Right atrium auricular region (tissue), 2 donors: Measurements from ENCODE around the gene HS3ST4. TPM values are rescaled to one million over a fixed set of nuclear protein-coding genes. Genes with fewer than 3 reads are reported as not detected.

ENCODE experiments used
- DNase-seq: peaks from one replicate; pipeline ENCODE4 v3.0.0-alpha.2; 2019; ENCODE audit warnings: low spot score
- H3K27ac ChIP-seq, 2 donors: fragments of 200-600 bp; sonication (generic); 1 replicate in 1 of 2; 2 replicates in 1 of 2; pipeline ENCODE4 v1.5.1; 2016 to 2019
- H3K27me3 ChIP-seq, 2 donors: fragments of 200-600 bp; sonication (generic); one replicate each; pipeline versions ENCODE4 v1.5.1 to v1.6.0; 2017 to 2019
- H3K36me3 ChIP-seq: fragments of 200-600 bp; sonication (generic); one replicate; pipeline ENCODE4 v1.5.1; 2016
- H3K4me1 ChIP-seq, 2 donors: fragments of 200-600 bp; sonication (generic); one replicate each; pipeline versions ENCODE4 v1.5.1 to v1.6.0; 2017 to 2019
- H3K4me3 ChIP-seq, 2 donors: fragments of 200-600 bp; sonication (generic); 1 replicate in 1 of 2; 2 replicates in 1 of 2; pipeline ENCODE4 v1.5.1; 2017 to 2019; ENCODE audit warnings: mild to moderate bottlenecking in 1 of 2, moderate library complexity in 1 of 2
- H3K9me3 ChIP-seq, 2 donors: fragments of 200-600 bp; sonication (generic); one replicate each; pipeline ENCODE4 v1.5.1; 2019
- CTCF ChIP-seq, 2 donors: fragments of 200-600 bp; sonication (generic); IDR thresholded peaks; one replicate each; pipeline ENCODE4 v1.5.1; 2019; ENCODE audit warnings: antibody characterized with exemption in 2 of 2
- total RNA-seq, 2 donors: library from RNA; depleted of rRNA; stranded (reverse); fragments of >200 nt; gene quantifications; one replicate each; pipeline ENCODE4 v1.1.0, GENCODE V29; 2016

HS3ST4 gene
- total RNA-seq, 2 donors from 2014 or later = not detected

- no peaks in the 10 kb centered on the region for H3K4me1 ChIP-seq
- no peaks in the 10 kb centered on the region for H3K9me3 ChIP-seq
- H3K27me3 ChIP-seq = no peaks in the 10 kb centered on the region
- H3K27ac ChIP-seq = no peak overlapping the region
- TF ChIP-seq CTCF (IDR thresholded peaks at IDR 0.05) = no peak
- H3K36me3 ChIP-seq = no peaks in the 10 kb centered on the region
- DNase-seq = no peak
- no peak overlapping the region for H3K4me3 ChIP-seq
These were observed 91.5 kb downstream of the HS3ST4 start for GRCh38 chr16:25783226-25783625.

GRCh38 chr16:25785361-25785760 is 93.6 kb downstream of the HS3ST4 start:
- Histone ChIP-seq H3K9me3 (no peaks in the 10 kb centered on the region), H3K4me3 (no peak overlapping the region), H3K4me1 (no peaks in the 10 kb centered on the region), H3K27me3 (no peaks in the 10 kb centered on the region), H3K36me3 (no peaks in the 10 kb centered on the region), H3K27ac (no peak overlapping the region)
- TF ChIP-seq CTCF (IDR thresholded peaks at IDR 0.05) = no peak
- DNase-seq = no peak

- Histone ChIP-seq H3K27ac (no peak overlapping the region), H3K27me3 (no peaks in the 10 kb centered on the region), H3K9me3 (no peaks in the 10 kb centered on the region), H3K4me3 (no peak overlapping the region), H3K4me1 (no peaks in the 10 kb centered on the region), H3K36me3 (no peaks in the 10 kb centered on the region)
- no peak for TF ChIP-seq CTCF (IDR thresholded peaks at IDR 0.05)
- DNase-seq = no peak
These were observed 95.0 kb downstream of the HS3ST4 start for GRCh38 chr16:25786748-25787147.

GRCh38 chr16:25788637-25789036 is 96.9 kb downstream of the HS3ST4 start:
- Histone ChIP-seq H3K9me3 (no peaks in the 10 kb centered on the region), H3K27ac (no peak overlapping the region), H3K27me3 (no peaks in the 10 kb centered on the region), H3K36me3 (no peaks in the 10 kb centered on the region), H3K4me3 (no peak overlapping the region), H3K4me1 (no peaks in the 10 kb centered on the region)
- no peak for DNase-seq
- TF ChIP-seq CTCF (IDR thresholded peaks at IDR 0.05) = no peak

- TF ChIP-seq CTCF (IDR thresholded peaks at IDR 0.05) = no peak
- no peaks in the 10 kb centered on the region for H3K36me3 ChIP-seq
- H3K4me1 ChIP-seq = no peaks in the 10 kb centered on the region
- no peak for DNase-seq
- no peak overlapping the region for H3K4me3 ChIP-seq
- no peaks in the 10 kb centered on the region for H3K27me3 ChIP-seq
- H3K27ac ChIP-seq = no peak overlapping the region
- peaks cover 0 to 6% of the 10 kb centered on the region in 2 donors for H3K9me3 ChIP-seq
These were observed 104.5 kb downstream of the HS3ST4 start for GRCh38 chr16:25796239-25796638.

GRCh38 chr16:25798065-25798464 is 106.3 kb downstream of the HS3ST4 start:
- H3K9me3 ChIP-seq = peaks cover 0 to 6% of the 10 kb centered on the region in 2 donors
- DNase-seq = no peak
- H3K4me1 ChIP-seq = no peaks in the 10 kb centered on the region
- H3K27me3 ChIP-seq = no peaks in the 10 kb centered on the region
- no peak overlapping the region for H3K27ac ChIP-seq
- TF ChIP-seq CTCF (IDR thresholded peaks at IDR 0.05) = no peak
- no peak overlapping the region for H3K4me3 ChIP-seq
- no peaks in the 10 kb centered on the region for H3K36me3 ChIP-seq
